Smooth muscle cell (in vitro differentiated cells): ENCODE measurements around the gene NEGR1. TPM values are rescaled to one million over a fixed set of nuclear protein-coding genes. Genes with fewer than 3 reads are reported as not detected.

Experiments
- DNase-seq: peaks from one replicate; lab custom pipeline; 2025; ENCODE audit not compliant: unreplicated experiment; lab: John Stamatoyannopoulos, UW
- H2AFZ ChIP-seq: fragments of 200-600 bp; sonication (generic); 2 replicates; pipeline ENCODE4 v1.6.0; 2016; ENCODE audit warnings: antibody characterized with exemption, low read depth, mild to moderate bottlenecking
- H3F3A ChIP-seq: fragments of 200-600 bp; sonication (generic); 2 replicates; pipeline ENCODE4 v1.6.0; 2017; ENCODE audit warnings: antibody characterized with exemption, low read depth
- H3K27ac ChIP-seq: fragments of 200-600 bp; sonication (generic); 2 replicates; pipeline ENCODE4 v1.5.1; 2016; ENCODE audit warnings: low read depth, mild to moderate bottlenecking
- H3K27me3 ChIP-seq: fragments of 200-600 bp; sonication (generic); 2 replicates; pipeline ENCODE4 v1.6.1; 2016; ENCODE audit warnings: low read depth, mild to moderate bottlenecking
- H3K36me3 ChIP-seq: fragments of 200-600 bp; sonication (generic); 2 replicates; pipeline ENCODE4 v1.5.1; 2016; ENCODE audit warnings: low read depth
- H3K4me1 ChIP-seq: fragments of 200-600 bp; sonication (generic); 2 replicates; pipeline ENCODE4 v1.5.1; 2016; ENCODE audit warnings: low read depth
- H3K4me2 ChIP-seq: fragments of 200-600 bp; sonication (generic); 2 replicates; pipeline ENCODE4 v1.6.0; 2016; ENCODE audit warnings: mild to moderate bottlenecking
- H3K4me3 ChIP-seq: fragments of 200-600 bp; sonication (generic); 2 replicates; pipeline ENCODE4 v1.5.1; 2016; ENCODE audit warnings: mild to moderate bottlenecking
- H3K79me2 ChIP-seq: fragments of 200-600 bp; sonication (generic); 2 replicates; pipeline ENCODE4 v1.6.0; 2016; ENCODE audit warnings: low read depth, mild to moderate bottlenecking
- H3K9ac ChIP-seq: fragments of 200-600 bp; sonication (generic); 2 replicates; pipeline ENCODE4 v1.6.0; 2016; ENCODE audit warnings: low read depth
- H3K9me3 ChIP-seq: fragments of 200-600 bp; sonication (generic); replicated peaks from 2 replicates; pipeline ENCODE4 v1.5.1; 2016; ENCODE audit warnings: low read depth
- H4K20me1 ChIP-seq: fragments of 200-600 bp; sonication (generic); 2 replicates; pipeline ENCODE4 v1.6.0; 2016; ENCODE audit warnings: low read depth
- CTCF ChIP-seq: fragments of 200-600 bp; sonication (generic); IDR thresholded peaks from 2 replicates; pipeline ENCODE4 v1.5.1; 2017; ENCODE audit warnings: borderline replicate concordance, mild to moderate bottlenecking, antibody characterized with exemption; ENCODE audit not compliant: insufficient read depth, poor library complexity, severe bottlenecking
- WGBS: methylation state at CpG from one replicate; pipeline ENCODE4 v1.1.7; 2016; ENCODE audit warnings: low lambda C conversion rate; 5-methylcytosine and 5-hydroxymethylcytosine counted together
- polyA plus RNA-seq: library from polyadenylated mRNA; unstranded; fragments of >200 nt; fragmentation: Nextera tagmentation; extraction: Ambion mirVana; gene quantifications from 2 replicates; pipeline ENCODE4 v1.2.1, GENCODE V29; 2016
- total RNA-seq: library from RNA; depleted of rRNA; stranded (reverse); fragments of >200 nt; gene quantifications from 2 replicates; pipeline ENCODE4 v1.2.3, GENCODE V29; 2014

NEGR1 gene
- total and polyA plus RNA-seq, 2 experiments from 2014 or later: 0.02 to 0.09 TPM

- Histone ChIP-seq H2AFZ (no peak overlapping the region), H3K79me2 (no peaks in the 10 kb centered on the region), H3K4me1 (no peaks in the 10 kb centered on the region), H3K36me3 (no peaks in the 10 kb centered on the region), H3K27me3 (no peaks in the 10 kb centered on the region), H3K9ac (no peak overlapping the region), H3F3A (no peaks in the 10 kb centered on the region), H3K27ac (no peak overlapping the region), H3K9me3 (no peaks in the 10 kb centered on the region), H4K20me1 (no peaks in the 10 kb centered on the region), H3K4me2 (no peak overlapping the region), H3K4me3 (no peak overlapping the region)
- WGBS: 79% methylated on average over 3 of the region's 3 CpGs
- no peak for TF ChIP-seq CTCF
- DNase-seq: no peak
Observed at GRCh38 chr1:71650119-71650518, 632.2 kb downstream of the NEGR1 start.

GRCh38 chr1:71649608-71650007, 632.7 kb downstream of the NEGR1 start:
- Histone ChIP-seq H3K79me2 (no peaks in the 10 kb centered on the region), H3K9me3 (no peaks in the 10 kb centered on the region), H3K9ac (no peak overlapping the region), H3K4me1 (no peaks in the 10 kb centered on the region), H3F3A (no peaks in the 10 kb centered on the region), H3K27me3 (no peaks in the 10 kb centered on the region), H2AFZ (no peak overlapping the region), H3K27ac (no peak overlapping the region), H3K4me3 (no peak overlapping the region), H3K36me3 (no peaks in the 10 kb centered on the region), H4K20me1 (no peaks in the 10 kb centered on the region), H3K4me2 (no peak overlapping the region)
- no peak for DNase-seq
- no peak for TF ChIP-seq CTCF
- 44% methylated on average over 1 of the region's 1 CpG for WGBS

GRCh38 chr1:71647513-71648300, 634.6 kb downstream of the NEGR1 start:
- H3K9me3 ChIP-seq: no peaks in the 10 kb centered on the region
- 72% methylated on average over 1 of the region's 1 CpG for WGBS

More at GRCh38 chr1:71647513-71648300, 634.6 kb downstream of the NEGR1 start:
- no peak overlapping the region for H2AFZ ChIP-seq
- H3K36me3 ChIP-seq: no peaks in the 10 kb centered on the region
- no peaks in the 10 kb centered on the region for H3K79me2 ChIP-seq
- no peak for DNase-seq
- H3F3A ChIP-seq: no peaks in the 10 kb centered on the region
- H3K27ac ChIP-seq: no peak overlapping the region
- H3K4me3 ChIP-seq: no peak overlapping the region
- no peaks in the 10 kb centered on the region for H3K27me3 ChIP-seq
- no peak overlapping the region for H3K9ac ChIP-seq
- H3K4me1 ChIP-seq: no peaks in the 10 kb centered on the region
- H3K4me2 ChIP-seq: no peak overlapping the region
- no peak for TF ChIP-seq CTCF
- no peaks in the 10 kb centered on the region for H4K20me1 ChIP-seq
